MCF 10A (cell line): ENCODE data around the gene PLSCR3. TPM values are rescaled to one million over a fixed set of nuclear protein-coding genes. Genes with fewer than 3 reads are reported as not detected.

Source experiments
- BruUV-seq: library from RNA; stranded (reverse); fragments of 400-500 nt; replicated peaks from 2 replicates; lab custom pipeline; 2021; lab: Mats Ljungman, UMichigan
- CTCF ChIA-PET: fragments of 300-600 bp; sonication (Branson Sonifier 250); formaldehyde crosslinking; extraction: SDS; loops from one replicate; lab custom pipeline; 2021; ENCODE audit warnings: antibody characterized with exemption, inconsistent platforms; lab: Yijun Ruan, JAX
- POLR2A ChIA-PET: fragments of 300-600, 350-650 bp; sonication (Branson Sonifier 250); formaldehyde crosslinking; extraction: SDS; loops from one replicate; lab custom pipeline; 2020; ENCODE audit warnings: antibody characterized with exemption, inconsistent platforms; lab: Yijun Ruan, JAX
- DNase-seq: peaks from one replicate; pipeline ENCODE4 v3.0.0-alpha.2; 2018; ENCODE audit not compliant: unreplicated experiment
- H3K27ac Mint-ChIP-seq: one replicate; pipeline ENCODE4 v1.8.0; 2022; ENCODE audit warnings: mild to moderate bottlenecking, low read depth, mixed read lengths; ENCODE audit not compliant: unreplicated experiment
- H3K27me3 Mint-ChIP-seq: one replicate; pipeline ENCODE4 v1.8.0; 2022; ENCODE audit warnings: mixed read lengths; ENCODE audit not compliant: insufficient read depth, unreplicated experiment
- H3K36me3 Mint-ChIP-seq: one replicate; pipeline ENCODE4 v1.8.0; 2022; ENCODE audit warnings: mild to moderate bottlenecking, moderate library complexity, mixed read lengths; ENCODE audit not compliant: insufficient read depth, unreplicated experiment
- H3K4me1 Mint-ChIP-seq: one replicate; pipeline ENCODE4 v1.8.0; 2022; ENCODE audit warnings: mixed read lengths; ENCODE audit not compliant: insufficient read depth, unreplicated experiment
- H3K4me3 Mint-ChIP-seq: one replicate; pipeline ENCODE4 v1.8.0; 2022; ENCODE audit warnings: mild to moderate bottlenecking, moderate library complexity, mixed read lengths; ENCODE audit not compliant: unreplicated experiment
- H3K9me3 Mint-ChIP-seq: one replicate; pipeline ENCODE4 v1.8.0; 2022; ENCODE audit warnings: mixed read lengths; ENCODE audit not compliant: unreplicated experiment
- CTCF ChIP-seq: fragments of 200-600 bp; IDR thresholded peaks from one replicate; pipeline ENCODE4 v1.8.0; 2022; ENCODE audit warnings: antibody characterized with exemption, mild to moderate bottlenecking; ENCODE audit not compliant: unreplicated experiment
- intact Hi-C: fragments of 100-400 bp; cut with micrococcal nuclease; formaldehyde crosslinking; loops from 2 replicates; pipeline ENCODE4 v1.14.1; 2022
- total RNA-seq: library from RNA; stranded (reverse); gene quantifications from 2 replicates; pipeline ENCODE4 v1.2.3, GENCODE V29; 2022

The PLSCR3 gene
- total RNA-seq, 1 experiment from 2014 or later, result 59.0 TPM

GRCh38 chr17:7383742-7384488 lies 10.4 kb downstream of the PLSCR3 start:
- peaks cover 7% of the 10 kb centered on the region for H3K9me3 Mint-ChIP-seq
- BruUV-seq, result no TSS peak
- peaks cover 13% of the 10 kb centered on the region for H3K4me1 Mint-ChIP-seq
- no peak for TF ChIP-seq CTCF
- ChIA-PET POLR2A (interaction anchor here (0.6 to 1.4 kb wide), 5 partner anchors 9 to 100 kb away, joined by 3 read pairs; no protein-coding TSS in a partner anchor), CTCF (no interaction called here)
- no peak overlapping the region for H3K27ac Mint-ChIP-seq
- H3K36me3 Mint-ChIP-seq, result peaks cover 33% of the 10 kb centered on the region
- no peaks in the 10 kb centered on the region for H3K27me3 Mint-ChIP-seq
- intact Hi-C loops, result no loop called here
- no peak for DNase-seq
- H3K4me3 Mint-ChIP-seq, result no peak overlapping the region

GRCh38 chr17:7383371-7383741 lies 11.0 kb downstream of the PLSCR3 start:
- TF ChIP-seq CTCF, result no peak
- no peaks in the 10 kb centered on the region for H3K27me3 Mint-ChIP-seq
- no peak for DNase-seq
- peaks cover 13% of the 10 kb centered on the region for H3K4me1 Mint-ChIP-seq
- H3K9me3 Mint-ChIP-seq, result peaks cover 9% of the 10 kb centered on the region
- intact Hi-C loops, result no loop called here
- no TSS peak for BruUV-seq
- no peak overlapping the region for H3K4me3 Mint-ChIP-seq
- POLR2A ChIA-PET, result interaction anchor here (0.6 to 1.4 kb wide), 3 partner anchors 9 to 22 kb away, joined by 3 read pairs; no protein-coding TSS in a partner anchor
- H3K36me3 Mint-ChIP-seq, result peaks cover 27% of the 10 kb centered on the region
- CTCF ChIA-PET, result interaction anchor here (0.8 to 1.7 kb wide), 2 partner anchors 26 to 28 kb away, joined by 3 to 6 read pairs; no protein-coding TSS in a partner anchor
- H3K27ac Mint-ChIP-seq, result no peak overlapping the region

- peaks cover 23% of the 10 kb centered on the region for H3K36me3 Mint-ChIP-seq
- H3K4me3 Mint-ChIP-seq, result no peak overlapping the region
- H3K4me1 Mint-ChIP-seq, result peaks cover 13% of the 10 kb centered on the region
- ChIA-PET CTCF (interaction anchor here (0.8 to 1.7 kb wide), 4 partner anchors 25 to 178 kb away, joined by 3 to 6 read pairs (median 4); no protein-coding TSS in a partner anchor), POLR2A (interaction anchor here (0.6 to 1.8 kb wide), 4 partner anchors 10 to 54 kb away, joined by 3 to 5 read pairs (median 3); no protein-coding TSS in a partner anchor)
- no peak for DNase-seq
- BruUV-seq, result no TSS peak
- intact Hi-C loops, result no loop called here
- H3K27ac Mint-ChIP-seq, result no peak overlapping the region
- no peak for TF ChIP-seq CTCF
- H3K9me3 Mint-ChIP-seq, result peaks cover 9% of the 10 kb centered on the region
- no peaks in the 10 kb centered on the region for H3K27me3 Mint-ChIP-seq
Measured at GRCh38 chr17:7382901-7383300, 11.4 kb downstream of the PLSCR3 start.
